SK-N-DZ (cell line): ENCODE measurements around the gene GPR162.
A peak's percentile ranks its signal among the peaks of the same experiment; 100 is the strongest.

Source experiments
- DNase-seq: peaks from one replicate; pipeline ENCODE4 v3.0.0-alpha.2; 2015; ENCODE audit warnings: low spot score

Gene GPR162

DNA sequence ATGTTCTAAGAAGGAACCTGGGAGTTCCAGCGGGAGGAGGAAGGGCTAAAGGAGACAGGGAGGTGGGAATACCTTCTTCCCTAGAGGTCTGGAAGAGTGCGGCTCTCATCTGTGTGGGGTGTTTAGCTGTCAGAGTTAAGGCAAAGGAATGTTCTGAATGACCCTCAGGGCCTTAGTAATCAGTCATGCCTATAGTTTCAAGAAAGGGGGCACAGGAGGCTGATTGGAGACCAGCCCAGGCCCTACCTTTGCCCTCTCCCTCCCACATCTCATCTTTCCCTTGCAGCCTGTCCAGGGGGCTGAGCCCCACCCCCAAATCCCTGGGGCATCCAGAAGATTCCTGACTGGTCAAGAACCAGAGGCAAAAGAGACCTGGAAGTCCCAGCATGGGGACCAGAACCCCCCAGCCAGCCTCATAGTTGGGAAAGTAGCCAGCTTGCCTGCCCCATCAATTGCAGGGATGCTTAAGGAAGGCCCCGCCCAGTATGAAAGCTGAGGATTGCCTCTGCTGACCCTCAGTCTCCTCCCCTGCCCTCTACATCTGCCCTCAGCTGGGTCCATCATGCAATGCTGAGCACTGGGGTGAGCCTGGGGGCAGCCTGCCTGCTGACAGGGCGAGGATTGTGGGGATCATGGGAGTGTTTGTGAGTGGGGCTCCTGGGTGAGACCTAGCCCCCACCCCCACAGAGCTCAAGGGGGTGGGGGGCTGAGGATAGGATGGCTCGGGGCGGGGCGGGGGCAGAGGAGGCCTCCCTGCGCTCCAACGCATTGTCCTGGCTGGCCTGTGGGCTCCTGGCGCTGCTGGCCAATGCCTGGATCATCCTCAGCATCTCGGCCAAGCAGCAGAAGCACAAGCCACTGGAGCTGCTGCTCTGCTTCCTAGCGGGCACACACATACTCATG, 1.8 kb downstream of the GPR162 start:
- no peak for DNase-seq

DNA sequence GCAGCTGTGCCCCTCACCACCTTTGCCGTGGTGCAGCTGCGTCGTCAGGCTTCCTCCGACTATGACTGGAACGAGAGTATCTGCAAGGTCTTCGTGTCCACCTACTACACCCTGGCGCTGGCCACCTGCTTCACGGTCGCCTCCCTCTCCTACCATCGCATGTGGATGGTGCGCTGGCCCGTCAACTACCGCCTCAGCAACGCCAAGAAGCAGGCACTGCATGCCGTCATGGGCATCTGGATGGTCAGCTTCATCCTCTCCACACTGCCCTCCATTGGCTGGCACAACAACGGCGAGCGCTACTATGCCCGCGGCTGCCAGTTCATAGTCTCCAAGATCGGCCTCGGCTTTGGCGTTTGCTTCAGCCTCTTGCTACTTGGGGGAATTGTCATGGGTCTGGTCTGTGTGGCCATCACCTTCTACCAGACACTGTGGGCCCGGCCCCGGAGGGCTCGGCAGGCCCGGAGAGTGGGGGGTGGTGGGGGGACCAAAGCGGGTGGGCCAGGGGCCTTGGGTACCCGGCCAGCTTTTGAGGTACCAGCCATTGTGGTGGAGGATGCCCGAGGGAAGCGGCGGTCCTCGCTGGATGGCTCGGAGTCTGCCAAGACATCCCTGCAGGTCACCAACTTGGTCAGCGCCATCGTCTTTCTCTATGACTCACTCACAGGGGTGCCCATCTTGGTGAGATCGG, 2.6 kb downstream of the GPR162 start:
- no peak for DNase-seq

DNA sequence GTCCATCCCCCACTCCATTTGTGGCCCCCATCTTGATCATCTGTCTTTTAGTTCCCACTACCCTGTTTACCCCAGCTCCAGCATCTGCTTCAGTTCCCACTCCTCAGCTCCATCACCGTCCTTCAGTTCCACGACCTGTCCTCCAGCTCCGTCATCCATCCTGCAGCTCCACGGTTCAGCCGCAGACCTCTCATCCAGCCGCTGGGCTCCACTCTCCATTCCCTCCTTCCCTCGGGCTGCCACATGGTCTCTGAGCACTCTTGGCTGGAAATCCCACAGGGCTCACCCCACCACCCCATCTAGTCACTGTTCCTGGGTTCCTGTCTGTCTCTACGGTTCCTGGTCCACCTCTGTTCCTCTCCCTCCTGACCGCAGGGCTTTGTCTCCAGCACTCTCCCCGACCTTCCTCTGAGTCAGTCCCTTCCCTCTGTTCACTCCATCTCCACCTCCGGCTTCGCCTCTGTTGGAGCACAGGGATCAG, 3.3 kb downstream of the GPR162 start:
- no peak for DNase-seq

DNA sequence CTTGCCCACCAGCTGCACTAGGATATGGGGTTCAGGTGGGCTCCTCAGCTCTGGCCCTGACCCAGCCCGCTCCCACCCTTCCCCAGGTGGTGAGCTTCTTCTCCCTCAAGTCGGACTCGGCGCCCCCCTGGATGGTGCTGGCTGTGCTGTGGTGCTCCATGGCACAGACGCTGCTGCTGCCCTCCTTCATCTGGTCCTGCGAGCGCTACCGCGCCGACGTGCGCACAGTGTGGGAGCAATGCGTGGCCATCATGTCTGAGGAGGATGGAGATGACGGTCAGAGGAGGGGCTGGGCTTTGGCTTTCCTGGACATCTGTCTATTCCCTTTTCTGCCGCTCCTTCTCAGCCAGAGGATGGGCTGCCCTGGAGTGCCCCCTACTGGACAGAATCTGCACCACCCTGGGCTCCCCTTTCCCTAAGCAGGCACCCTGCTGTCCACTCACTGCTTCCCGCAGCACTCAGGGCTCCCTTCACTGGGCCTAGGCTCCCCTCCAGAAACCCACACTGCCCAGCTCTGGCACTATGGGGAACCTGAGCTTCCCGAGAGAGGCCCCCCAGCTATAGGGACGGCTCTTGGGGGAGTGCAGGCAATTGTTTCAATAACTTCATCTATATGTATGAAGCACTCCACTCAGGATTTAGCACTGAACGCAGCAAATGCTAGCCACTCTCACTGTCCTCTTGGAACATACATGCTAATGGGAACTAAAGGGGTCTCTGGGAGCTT, 3.9 kb downstream of the GPR162 start:
- peak; percentile 92 for DNase-seq

DNA sequence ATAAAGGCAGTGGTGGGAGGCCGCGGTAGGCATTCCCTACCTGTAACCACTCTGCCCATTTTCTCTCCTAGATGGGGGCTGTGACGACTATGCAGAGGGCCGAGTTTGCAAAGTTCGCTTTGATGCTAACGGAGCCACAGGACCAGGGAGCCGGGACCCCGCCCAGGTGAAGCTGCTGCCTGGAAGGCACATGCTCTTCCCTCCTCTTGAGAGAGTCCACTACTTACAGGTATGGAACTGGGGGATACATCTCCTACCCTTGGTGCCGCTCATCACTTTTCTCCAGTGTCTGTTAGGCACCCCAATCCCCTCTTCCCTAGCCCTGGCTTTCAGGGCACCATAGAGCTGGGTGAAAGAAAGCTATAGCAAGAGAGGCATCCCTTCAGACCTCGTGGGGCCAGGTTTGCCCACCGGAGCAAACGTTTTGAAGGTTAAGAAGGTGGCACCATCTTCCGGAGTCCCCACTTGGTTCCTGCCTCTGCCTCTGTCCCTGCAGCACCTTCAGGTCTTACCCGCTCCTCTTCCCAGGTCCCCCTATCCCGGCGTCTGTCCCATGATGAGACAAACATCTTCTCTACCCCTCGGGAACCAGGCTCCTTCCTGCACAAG, 4.6 kb downstream of the GPR162 start:
- DNase-seq: no peak

DNA sequence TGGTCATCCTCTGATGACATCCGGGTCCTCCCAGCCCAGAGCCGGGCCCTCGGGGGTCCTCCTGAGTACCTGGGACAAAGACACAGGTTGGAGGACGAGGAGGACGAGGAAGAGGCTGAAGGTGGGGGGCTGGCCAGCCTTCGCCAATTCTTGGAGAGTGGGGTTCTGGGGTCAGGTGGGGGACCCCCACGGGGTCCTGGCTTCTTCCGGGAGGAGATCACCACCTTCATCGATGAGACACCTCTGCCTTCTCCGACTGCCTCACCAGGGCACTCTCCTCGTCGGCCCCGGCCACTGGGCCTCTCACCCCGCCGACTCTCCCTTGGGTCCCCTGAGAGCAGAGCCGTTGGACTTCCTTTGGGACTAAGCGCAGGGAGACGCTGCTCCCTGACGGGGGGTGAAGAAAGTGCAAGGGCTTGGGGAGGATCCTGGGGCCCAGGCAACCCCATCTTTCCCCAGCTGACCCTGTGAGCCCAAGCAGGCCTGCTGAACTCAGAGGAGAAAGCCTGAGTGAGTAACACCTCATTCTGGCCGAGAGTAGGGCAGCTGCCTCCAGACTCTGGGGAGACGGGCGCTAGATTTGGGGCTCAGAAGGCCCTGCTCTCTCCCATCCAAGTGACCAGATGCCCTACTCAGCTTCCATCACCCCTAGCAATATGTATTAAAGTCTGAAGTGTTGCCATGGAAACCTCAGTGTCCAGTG, 5.3 kb downstream of the GPR162 start:
- DNase-seq: peak; percentile 45

DNA sequence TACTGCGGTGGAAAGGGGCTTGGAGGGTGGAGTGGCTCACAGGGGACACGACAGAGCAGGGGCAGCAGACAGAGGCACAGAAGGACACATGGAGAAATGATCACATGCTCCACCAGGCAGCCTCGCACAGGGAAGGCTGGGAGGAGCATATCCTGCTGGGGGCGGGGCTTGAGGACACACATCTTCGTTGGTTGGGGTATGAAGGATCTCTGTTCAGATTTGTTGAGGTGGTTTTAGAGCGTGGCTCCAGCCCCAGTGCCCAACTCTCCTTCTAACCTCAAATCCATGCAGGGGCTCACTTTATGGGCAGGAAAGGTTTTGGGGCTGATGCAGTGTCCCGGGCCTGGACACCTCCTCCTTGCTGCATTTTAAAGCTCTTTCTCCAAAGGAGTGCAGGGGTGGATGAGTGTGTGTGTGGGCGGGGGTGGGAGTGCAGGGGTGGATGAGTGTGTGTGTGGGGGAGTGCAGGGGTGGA, 5.9 kb downstream of the GPR162 start:
- peak; percentile 96 for DNase-seq

DNA sequence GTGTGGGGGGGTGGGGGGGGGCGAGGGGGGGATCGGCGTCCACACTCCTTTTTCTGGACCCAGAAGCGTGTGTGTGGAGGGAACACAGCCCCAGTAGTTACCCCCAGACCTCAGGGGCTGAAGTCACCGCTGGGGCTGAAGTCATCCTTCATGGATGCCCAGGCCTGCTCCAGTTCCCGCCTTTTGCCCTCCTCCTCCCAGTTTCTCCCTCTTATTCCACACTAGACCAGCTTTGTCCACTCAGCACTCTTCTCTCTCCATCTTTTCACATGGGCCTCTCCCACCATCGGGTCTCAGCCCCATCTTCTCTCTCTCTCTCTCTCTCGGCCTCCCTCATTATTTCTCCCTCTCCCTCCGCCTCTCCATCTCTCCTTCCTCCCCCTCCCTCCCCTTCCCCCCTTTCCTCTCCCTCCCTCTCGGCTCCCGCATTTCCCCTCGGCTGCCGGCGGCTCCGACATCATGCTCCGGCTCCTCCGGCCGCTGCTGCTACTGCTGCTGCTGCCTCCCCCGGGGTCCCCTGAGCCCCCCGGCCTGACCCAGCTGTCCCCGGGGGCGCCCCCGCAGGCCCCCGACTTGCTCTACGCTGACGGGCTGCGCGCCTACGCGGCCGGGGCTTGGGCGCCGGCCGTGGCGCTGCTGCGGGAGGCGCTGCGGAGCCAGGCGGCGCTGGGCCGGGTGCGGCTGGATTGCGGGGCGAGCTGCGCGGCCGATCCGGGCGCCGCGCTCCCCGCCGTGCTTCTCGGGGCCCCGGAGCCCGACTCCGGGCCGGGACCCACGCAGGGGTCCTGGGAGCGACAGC, 6.6 kb downstream of the GPR162 start, which contains the start of gene P3H3:
P3H3 (plus strand) TSS at position 426 of the 799 bp plus-strand sequence; CDS start at position 460, 34 bp downstream.
- peak; percentile 81 for DNase-seq

DNA sequence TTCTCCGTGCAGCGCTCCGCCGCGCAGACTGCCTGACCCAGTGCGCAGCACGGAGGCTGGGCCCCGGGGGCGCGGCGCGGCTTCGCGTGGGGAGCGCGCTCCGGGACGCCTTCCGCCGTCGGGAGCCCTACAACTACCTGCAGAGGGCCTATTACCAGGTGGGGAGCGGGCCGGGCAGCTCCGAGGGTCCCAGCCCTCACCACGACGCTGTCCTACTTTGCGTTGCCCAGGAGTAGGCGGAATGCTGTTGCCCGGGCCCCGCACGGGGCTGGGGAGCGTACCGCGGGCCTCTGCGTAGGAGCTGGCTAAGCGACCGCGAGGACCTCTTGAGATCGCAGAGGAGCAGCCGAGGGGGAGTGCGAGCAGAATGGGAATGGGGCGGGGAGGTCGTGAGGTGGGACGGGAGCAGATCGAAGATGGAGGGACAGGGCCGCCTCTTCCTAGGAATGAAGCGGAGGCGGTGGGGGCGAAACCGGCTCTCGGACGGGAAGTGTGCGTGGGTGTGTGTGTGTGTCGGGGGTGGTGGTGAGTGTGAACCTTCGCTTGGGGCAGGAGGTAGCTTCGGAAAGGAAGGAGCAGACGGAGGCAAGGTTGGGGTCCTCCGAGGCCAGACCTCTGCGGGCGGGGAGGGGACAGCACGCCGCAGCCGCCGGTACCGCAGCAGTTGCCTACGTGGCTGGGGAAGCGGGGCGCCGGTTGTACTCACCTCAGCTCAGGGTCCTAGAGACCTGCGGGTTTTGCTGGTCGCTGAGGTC, 7.3 kb downstream of the GPR162 start:
- DNase-seq: no peak

DNA sequence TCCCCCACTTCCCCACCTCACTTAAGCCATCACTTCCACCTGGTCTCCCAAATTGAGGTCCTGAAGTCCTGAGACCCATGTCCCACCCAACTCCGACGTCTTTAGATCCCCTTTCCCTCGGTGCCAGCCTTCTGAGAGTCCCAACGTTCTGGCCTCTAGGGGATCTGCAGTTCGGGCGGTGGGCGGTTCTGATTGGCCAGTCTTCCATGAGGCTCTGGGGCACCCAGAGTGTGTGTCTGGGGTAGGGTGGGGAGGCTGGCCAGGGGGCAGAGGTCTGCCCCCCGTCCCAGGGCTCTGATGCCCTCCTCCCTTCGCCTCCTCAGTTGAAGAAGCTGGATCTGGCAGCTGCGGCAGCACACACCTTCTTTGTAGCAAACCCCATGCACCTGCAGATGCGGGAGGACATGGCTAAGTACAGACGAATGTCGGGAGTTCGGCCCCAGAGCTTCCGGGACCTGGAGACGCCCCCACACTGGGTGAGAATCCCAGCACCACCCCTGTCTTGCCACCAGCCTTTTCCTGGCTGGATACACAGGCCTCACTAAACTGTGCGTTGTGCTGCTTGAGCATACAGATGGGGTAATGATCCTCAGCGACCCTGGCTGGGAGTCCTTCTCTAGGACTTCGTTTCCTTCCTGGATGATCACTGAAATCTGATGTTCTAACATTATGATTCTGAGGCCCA, 8.1 kb downstream of the GPR162 start:
- peak; percentile 75 for DNase-seq

DNA sequence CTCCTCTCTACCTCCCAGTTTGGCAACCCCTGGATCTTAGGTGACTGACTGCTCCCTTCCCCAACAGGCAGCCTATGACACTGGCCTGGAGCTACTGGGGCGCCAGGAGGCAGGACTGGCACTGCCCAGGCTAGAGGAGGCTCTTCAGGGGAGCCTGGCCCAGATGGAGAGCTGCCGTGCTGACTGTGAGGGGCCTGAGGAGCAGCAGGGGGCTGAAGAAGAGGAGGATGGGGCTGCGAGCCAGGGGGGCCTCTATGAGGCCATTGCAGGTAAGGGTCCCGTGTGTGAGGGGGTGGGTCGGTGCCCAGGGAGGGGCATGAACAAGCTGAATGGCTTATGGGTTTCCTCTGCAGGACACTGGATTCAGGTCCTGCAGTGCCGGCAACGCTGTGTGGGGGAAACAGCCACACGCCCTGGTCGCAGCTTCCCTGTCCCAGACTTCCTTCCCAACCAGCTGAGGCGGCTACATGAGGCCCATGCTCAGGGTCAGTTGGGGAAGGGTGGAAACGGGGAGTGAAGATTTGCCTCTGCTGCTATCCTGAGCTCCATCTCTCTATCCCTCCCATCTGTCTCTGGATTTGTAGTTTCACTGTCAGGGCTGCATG, 8.8 kb downstream of the GPR162 start:
- no peak for DNase-seq

DNA sequence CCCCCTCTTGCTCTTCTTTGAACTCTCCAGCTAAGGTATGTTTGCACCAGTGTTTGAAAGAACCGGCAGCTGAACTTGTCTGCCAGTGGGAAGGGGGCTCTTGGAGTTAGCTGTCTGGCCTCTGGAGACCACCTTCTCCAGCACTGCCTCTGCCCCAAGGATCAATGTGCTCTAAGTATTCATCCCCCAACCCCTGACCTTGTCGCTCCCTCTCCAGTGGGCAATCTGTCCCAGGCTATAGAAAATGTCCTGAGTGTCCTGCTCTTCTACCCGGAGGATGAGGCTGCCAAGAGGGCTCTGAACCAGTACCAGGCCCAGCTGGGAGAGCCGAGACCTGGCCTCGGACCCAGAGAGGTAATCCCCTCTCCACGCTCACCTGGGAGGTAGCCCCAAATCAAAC, 9.4 kb downstream of the GPR162 start:
- DNase-seq: no peak

DNA sequence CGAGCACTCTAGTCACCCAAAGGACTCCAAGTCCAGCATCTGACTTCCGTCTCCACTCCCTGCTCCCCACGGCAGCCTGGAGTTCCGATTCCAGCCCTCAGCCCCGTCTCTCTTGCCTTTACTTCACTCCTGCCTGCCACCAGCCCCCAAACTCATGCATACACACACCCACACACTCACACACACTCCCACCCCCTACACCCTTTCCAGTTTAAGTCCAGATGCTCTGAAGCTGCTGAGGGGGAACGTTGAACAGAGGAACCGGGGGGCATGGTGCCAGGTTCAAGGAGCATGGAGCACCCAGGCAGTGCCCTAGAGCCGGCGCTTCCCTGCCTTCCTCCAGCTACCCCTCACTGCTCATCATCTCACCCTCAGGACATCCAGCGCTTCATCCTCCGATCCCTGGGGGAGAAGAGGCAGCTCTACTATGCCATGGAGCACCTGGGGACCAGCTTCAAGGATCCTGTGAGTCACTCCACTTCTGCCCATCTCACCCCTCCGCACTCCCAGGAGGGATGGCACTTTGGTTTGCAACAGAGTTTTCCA, 9.9 kb downstream of the GPR162 start:
- no peak for DNase-seq

DNA sequence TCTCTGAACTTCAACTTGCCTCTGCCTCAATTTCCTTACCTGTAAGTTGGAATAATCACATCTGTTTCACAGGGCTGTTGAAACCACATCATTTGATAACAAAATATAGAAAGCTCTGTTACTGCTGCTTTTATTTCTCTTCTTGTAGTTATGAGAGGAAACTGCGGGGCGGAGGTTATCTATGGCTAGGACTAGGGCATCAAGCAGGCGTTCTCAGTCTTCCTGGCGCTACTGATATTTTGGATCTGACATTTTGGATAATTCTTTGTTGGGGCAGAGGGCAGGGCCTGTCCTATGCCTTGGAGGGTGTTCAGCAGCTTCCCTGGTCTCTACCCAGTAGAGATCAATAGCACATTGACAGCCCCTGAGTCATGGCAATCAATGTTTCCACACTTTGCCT, 10.5 kb downstream of the GPR162 start:
- DNase-seq: no peak

DNA sequence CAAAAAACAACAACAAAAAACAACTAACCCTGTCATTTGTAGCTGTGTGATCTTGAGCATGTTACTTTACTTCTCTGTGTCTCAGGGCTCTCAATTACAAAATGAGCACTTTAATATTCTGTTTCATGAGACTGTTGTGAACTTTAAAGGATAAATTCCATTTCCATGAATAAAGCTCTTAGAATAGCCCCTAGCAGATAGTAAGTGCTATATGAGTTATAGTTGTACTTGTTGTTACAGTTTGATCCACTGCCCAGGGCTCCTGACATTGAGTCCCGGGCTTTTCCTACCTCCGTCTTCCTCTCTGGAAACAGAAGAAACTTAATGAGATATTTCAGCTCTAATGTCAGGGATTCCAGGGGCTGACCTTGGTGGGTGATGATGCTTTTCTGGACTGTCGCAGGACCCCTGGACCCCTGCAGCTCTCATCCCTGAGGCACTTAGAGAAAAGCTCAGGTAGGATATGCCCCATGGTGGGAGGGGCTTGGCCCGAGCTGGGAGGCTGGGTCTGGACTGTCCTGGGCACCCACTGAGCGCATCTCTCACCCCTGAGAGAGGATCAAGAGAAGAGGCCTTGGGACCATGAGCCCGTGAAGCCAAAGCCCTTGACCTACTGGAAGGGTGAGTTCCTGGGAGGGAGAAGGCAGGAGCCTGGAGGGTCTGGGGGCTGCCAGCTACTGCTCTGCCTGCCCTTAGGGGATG, 11.7 kb downstream of the GPR162 start:
- no peak for DNase-seq

DNA sequence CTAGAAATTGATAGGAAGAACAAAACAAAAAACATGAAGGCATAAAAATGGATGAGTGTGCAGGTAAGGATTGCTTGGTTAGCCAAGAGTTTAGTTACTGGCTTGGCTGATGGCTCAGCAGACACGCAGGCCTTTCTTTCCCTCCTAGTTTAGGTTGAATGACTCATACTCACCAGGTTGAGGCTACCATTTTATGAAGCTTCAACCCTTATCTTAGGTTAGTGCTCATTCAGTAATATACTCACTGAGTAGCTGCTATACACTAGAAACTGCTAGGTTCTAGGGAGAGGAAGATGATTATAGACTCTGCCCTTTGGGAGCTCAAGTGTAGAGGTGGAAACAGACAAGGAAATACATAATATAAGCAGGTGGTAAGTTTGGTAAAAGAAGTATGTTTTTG, 12.6 kb downstream of the GPR162 start:
- no peak for DNase-seq

DNA sequence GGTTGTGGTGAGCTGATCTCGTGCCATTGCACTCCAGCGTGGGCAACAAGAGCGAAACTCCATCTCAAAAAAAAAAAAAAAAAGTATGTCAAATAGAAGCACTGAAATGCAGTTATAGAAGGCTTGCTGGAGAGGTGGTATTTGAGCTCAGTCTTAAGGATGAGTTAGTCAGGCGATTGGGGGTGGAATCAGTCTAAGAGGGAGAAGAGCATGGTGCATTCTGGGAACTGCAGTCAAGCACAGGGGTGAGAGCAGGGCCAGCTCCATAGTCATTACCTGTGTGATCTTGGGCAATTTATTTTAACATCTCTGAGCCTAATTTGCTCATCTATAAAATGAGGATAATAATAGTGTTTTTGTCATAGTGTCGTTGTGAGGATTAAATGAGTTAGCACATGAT, 13.3 kb downstream of the GPR162 start:
- no peak for DNase-seq
